BLaER1 treated with 17β-estradiol and CSF1 and Interleukin-3, amounts not matched to agents 10 nM and 100 nM (cell line): Measurements from ENCODE around the gene DIP2B.

Experiments
- H3K27ac ChIP-seq, 11 experiments: shearing (Covaris generic); formaldehyde crosslinking; 2 replicates each; pipeline ENCODE4 v1.8.1; 2022
- H3K27me3 ChIP-seq, 11 experiments: shearing (Covaris generic); formaldehyde crosslinking; 2 replicates each; pipeline ENCODE4 v1.8.1; 2022
- H3K36me3 ChIP-seq, 11 experiments: shearing (Covaris generic); formaldehyde crosslinking; 2 replicates each; pipeline ENCODE4 v1.8.1; 2022
- H3K4me1 ChIP-seq, 10 experiments: shearing (Covaris generic); formaldehyde crosslinking; 2 replicates each; pipeline ENCODE4 v1.8.1; 2022
- H3K4me2 ChIP-seq, 11 experiments: shearing (Covaris generic); formaldehyde crosslinking; 2 replicates each; pipeline ENCODE4 v1.8.1; 2022
- H3K4me3 ChIP-seq, 10 experiments: shearing (Covaris generic); formaldehyde crosslinking; 2 replicates each; pipeline ENCODE4 v1.8.1; 2022
- H3K9ac ChIP-seq, 11 experiments: shearing (Covaris generic); formaldehyde crosslinking; 2 replicates each; pipeline ENCODE4 v1.8.1; 2022
- H3K9me3 ChIP-seq, 11 experiments: shearing (Covaris generic); formaldehyde crosslinking; replicated peaks in 1 of 11; 2 replicates each; pipeline ENCODE4 v1.8.1; 2022
- H4K20me1 ChIP-seq, 11 experiments: shearing (Covaris generic); formaldehyde crosslinking; 2 replicates each; pipeline ENCODE4 v1.8.1; 2022
- Cebpa-rat ChIP-seq, 11 experiments: shearing (Covaris generic); IDR thresholded peaks; 2 replicates each; pipeline ENCODE4 v1.8.1; 2022

The DIP2B gene

GRCh38 chr12:50745861-50746260 is 241.1 kb downstream of the DIP2B start:
- Histone ChIP-seq H3K27ac (no peak overlapping the region), H3K4me2 (no peak overlapping the region), H4K20me1 (peaks cover 0 to 14% (median 0%) of the 10 kb centered on the region in 11 experiments; a peak in 4 of 22 replicates), H3K4me1 (no peaks in the 10 kb centered on the region), H3K27me3 (no peaks in the 10 kb centered on the region), H3K4me3 (no peak overlapping the region), H3K9ac (no peak overlapping the region), H3K9me3 (no peaks in the 10 kb centered on the region), H3K36me3 (peaks cover 75 to 100% (median 98%) of the 10 kb centered on the region in 11 experiments)
- no peak for TF ChIP-seq Cebpa-rat (IDR thresholded peaks at IDR 0.05)

DNA sequence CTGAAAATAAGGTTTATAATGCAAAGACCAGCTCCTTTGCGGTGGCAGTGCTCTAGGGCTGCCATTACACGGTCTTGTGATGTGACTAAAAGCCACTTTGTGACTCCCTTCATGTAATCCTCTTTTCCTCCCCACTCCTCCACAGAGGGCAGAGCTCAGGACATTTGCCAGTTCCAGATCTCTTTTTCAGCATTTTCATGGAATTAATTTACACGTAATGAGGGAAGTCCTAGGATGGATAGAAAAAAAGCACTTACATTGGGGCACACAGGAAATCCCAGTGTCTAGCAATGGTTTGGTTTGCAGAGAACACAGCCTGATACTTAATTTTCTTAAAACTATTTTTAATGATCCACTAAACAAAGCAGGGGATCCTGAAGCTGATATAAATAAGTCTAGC is 241.6 kb downstream of the DIP2B start:
- Histone ChIP-seq H3K27ac (no peak overlapping the region), H3K4me1 (no peaks in the 10 kb centered on the region), H3K4me3 (no peak overlapping the region), H3K9ac (no peak overlapping the region), H3K27me3 (no peaks in the 10 kb centered on the region), H3K36me3 (peaks cover 71 to 100% (median 94%) of the 10 kb centered on the region in 11 experiments), H3K4me2 (no peak overlapping the region), H4K20me1 (peaks cover 0 to 8% (median 0%) of the 10 kb centered on the region in 11 experiments; a peak in 3 of 22 replicates), H3K9me3 (no peaks in the 10 kb centered on the region)
- TF ChIP-seq Cebpa-rat (IDR thresholded peaks at IDR 0.05) = no peak

DNA sequence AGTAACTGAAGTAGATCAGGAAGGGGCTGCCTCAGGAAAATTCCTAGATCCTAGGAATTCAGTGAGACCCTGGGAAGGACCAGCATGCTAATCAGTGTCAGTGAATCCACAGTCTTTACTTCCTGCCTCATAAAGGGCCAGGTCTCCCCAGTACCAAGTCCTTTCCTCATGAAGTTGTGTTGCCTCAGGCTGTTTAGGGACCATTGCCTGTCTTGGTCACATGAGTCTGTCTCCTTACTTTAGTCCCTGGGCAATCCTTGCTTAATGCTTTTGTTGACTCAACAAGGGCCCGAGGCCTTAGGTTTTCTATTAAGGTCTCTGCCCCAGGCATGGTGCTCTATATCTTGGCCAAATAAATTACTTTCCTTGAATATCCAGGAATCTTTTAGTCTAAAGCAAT is 243.0 kb downstream of the DIP2B start:
- Histone ChIP-seq H3K4me3 (no peak overlapping the region), H3K36me3 (peaks cover 57 to 100% (median 87%) of the 10 kb centered on the region in 11 experiments), H3K9me3 (no peaks in the 10 kb centered on the region), H3K27me3 (no peaks in the 10 kb centered on the region), H3K4me1 (no peaks in the 10 kb centered on the region), H3K27ac (no peak overlapping the region), H3K9ac (no peak overlapping the region), H4K20me1 (peaks cover 0 to 6% (median 0%) of the 10 kb centered on the region in 11 experiments; a peak in 4 of 22 replicates), H3K4me2 (no peak overlapping the region)
- no peak for TF ChIP-seq Cebpa-rat (IDR thresholded peaks at IDR 0.05)

- TF ChIP-seq Cebpa-rat (IDR thresholded peaks at IDR 0.05) = no peak
- Histone ChIP-seq H3K9ac (no peak overlapping the region), H3K4me1 (no peaks in the 10 kb centered on the region), H3K4me2 (no peak overlapping the region), H3K9me3 (no peaks in the 10 kb centered on the region), H3K27me3 (no peaks in the 10 kb centered on the region), H4K20me1 (peaks cover 0 to 6% (median 0%) of the 10 kb centered on the region in 11 experiments; a peak in 4 of 22 replicates), H3K4me3 (no peak overlapping the region), H3K36me3 (peaks cover 41 to 93% (median 70%) of the 10 kb centered on the region in 11 experiments), H3K27ac (no peak overlapping the region)
Measured at GRCh38 chr12:50749459-50749882, 244.7 kb downstream of the DIP2B start.

DNA sequence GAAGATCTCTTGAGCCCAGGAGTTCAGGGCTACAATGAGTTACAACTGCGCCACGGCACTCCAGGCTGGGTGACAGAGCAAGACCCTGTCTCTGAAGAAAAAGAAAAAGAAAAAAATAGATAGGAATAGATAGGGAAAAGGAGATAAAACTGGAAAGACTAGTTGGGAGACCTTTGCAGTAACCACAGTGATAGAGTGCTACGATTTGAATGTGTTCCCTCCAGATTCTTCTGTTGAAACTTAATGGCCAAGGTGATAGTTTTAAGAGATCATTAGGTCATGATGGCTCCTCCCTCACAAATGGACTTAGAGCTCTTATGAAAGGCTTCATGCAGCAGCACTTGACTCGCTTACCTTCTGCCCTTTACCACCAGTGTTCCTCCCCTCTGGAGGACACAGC is 245.6 kb downstream of the DIP2B start:
- Histone ChIP-seq H3K4me1 (no peaks in the 10 kb centered on the region), H3K9me3 (no peaks in the 10 kb centered on the region), H3K4me3 (no peak overlapping the region), H3K4me2 (no peak overlapping the region), H3K27me3 (no peaks in the 10 kb centered on the region), H3K27ac (no peak overlapping the region), H4K20me1 (peaks cover 0 to 6% (median 0%) of the 10 kb centered on the region in 11 experiments; a peak in 3 of 22 replicates), H3K9ac (no peak overlapping the region), H3K36me3 (peaks cover 32 to 84% (median 61%) of the 10 kb centered on the region in 11 experiments)
- no peak for TF ChIP-seq Cebpa-rat (IDR thresholded peaks at IDR 0.05)

DNA sequence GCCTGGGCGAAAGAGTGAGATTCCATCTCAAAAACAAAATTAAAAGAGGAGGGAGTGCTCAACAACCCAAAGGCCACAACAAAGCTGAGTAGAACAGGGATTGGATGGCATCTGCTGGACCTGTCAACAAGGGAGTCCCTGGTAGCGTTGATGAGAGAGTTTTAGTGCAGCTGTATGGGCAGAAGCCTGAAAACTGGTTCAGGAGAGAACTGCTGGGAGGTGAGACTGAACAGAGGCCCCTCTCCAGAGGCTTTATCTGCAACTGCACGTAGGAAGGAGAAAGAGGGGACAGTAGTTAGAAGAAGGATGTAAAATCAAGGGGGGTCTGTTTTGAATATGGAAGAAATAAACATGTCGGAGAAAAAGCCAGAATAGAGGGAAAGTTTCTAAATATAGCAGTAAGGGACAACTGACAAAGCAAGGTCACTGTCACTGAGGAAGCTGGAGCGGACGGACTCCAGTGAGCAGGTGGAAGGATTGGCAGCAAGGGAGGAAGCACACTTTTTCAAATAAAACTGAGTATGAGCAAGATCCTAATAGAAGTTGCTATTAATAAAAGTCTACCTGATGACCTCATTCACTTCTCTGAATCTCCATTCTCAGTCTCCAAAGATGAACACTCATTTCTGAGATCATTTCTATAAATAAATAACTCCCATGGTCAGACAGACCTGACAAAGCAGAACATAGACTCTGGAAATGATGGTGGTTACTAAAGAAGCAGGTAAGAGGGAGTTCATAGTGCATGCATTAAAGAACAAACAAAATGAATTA is 247.3 kb downstream of the DIP2B start:
- TF ChIP-seq Cebpa-rat (IDR thresholded peaks at IDR 0.05) = no peak
- no peak overlapping the region for H3K4me2 ChIP-seq
- H3K27ac ChIP-seq = no peak overlapping the region
- H4K20me1 ChIP-seq = peaks cover 0 to 6% (median 0%) of the 10 kb centered on the region in 11 experiments; a peak in 3 of 22 replicates
- no peaks in the 10 kb centered on the region for H3K27me3 ChIP-seq
- H3K4me3 ChIP-seq = no peak overlapping the region
- no peak overlapping the region for H3K9ac ChIP-seq
- peaks cover 0 to 5% (median 0%) of the 10 kb centered on the region in 10 experiments; a peak in 1 of 20 replicates for H3K4me1 ChIP-seq
- no peaks in the 10 kb centered on the region for H3K9me3 ChIP-seq
- H3K36me3 ChIP-seq = peaks cover 18 to 66% (median 44%) of the 10 kb centered on the region in 11 experiments

DNA sequence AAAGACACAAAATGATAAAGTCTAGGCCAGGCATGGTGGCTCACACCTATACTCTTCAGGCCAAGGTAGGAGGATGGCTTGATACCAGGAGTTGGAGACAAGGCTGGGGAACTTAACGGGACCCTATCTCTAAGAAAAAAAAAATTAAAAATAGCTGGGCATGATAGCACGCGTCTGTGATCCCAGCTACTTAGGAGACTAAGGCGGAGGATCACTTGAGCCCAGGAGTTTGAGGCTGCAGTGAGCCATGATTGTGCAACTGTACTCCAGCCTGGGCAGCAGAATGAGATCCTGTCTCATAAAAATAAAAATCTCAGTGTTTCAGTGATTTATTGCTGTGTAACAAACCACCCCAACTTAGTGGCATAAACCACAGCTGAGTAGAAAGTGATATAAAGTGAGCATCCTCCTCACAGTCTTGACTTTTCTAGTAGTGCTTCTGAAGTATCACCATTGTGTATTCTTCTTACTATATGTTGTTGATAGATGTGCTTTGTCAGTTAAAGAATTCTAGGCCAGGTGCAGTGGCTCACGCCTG is 248.5 kb downstream of the DIP2B start:
- Histone ChIP-seq H3K9ac (no peak overlapping the region), H3K4me3 (no peak overlapping the region), H4K20me1 (peaks cover 0 to 6% (median 0%) of the 10 kb centered on the region in 11 experiments; a peak in 2 of 22 replicates), H3K27me3 (no peaks in the 10 kb centered on the region), H3K36me3 (peaks cover 7 to 55% (median 32%) of the 10 kb centered on the region in 11 experiments; a peak in 21 of 22 replicates), H3K4me2 (no peak overlapping the region), H3K4me1 (peaks cover 0 to 5% (median 0%) of the 10 kb centered on the region in 10 experiments; a peak in 1 of 20 replicates), H3K27ac (no peak overlapping the region), H3K9me3 (no peaks in the 10 kb centered on the region)
- no peak for TF ChIP-seq Cebpa-rat (IDR thresholded peaks at IDR 0.05)

- no peak for TF ChIP-seq Cebpa-rat (IDR thresholded peaks at IDR 0.05)
- peaks cover 38 to 50% (median 42%) of the 10 kb centered on the region in 10 experiments for H3K4me1 ChIP-seq
- peak within 1 kb of the TSS; percentile 78 to 99 (median 91) for H3K4me3 ChIP-seq
- peaks cover 0 to 21% (median 13%) of the 10 kb centered on the region in 11 experiments; a peak in 16 of 22 replicates for H3K36me3 ChIP-seq
- peak within 1 kb of the TSS; percentile 89 to 98 (median 96) for H3K27ac ChIP-seq
- peaks cover 0 to 15% (median 7%) of the 10 kb centered on the region in 11 experiments; a peak in 16 of 22 replicates for H3K9me3 ChIP-seq
- peak within 1 kb of the TSS; percentile 89 to 97 (median 93) for H3K9ac ChIP-seq
- no peaks in the 10 kb centered on the region for H3K27me3 ChIP-seq
- H4K20me1 ChIP-seq = peaks cover 8 to 43% (median 27%) of the 10 kb centered on the region in 11 experiments; a peak in 16 of 22 replicates
- peak within 1 kb of the TSS; percentile 77 to 97 (median 90) for H3K4me2 ChIP-seq
Measured at GRCh38 chr12:50763639-50764285, 259.0 kb downstream of the DIP2B start, which contains the start of gene ATF1. ATF1 (plus strand) TSS chr12:50764101; CDS start chr12:50780146, 16,045 bp downstream.
